Esophagus squamous epithelium (tissue), 5 donors: Measurements from ENCODE around the gene ZNF215. TPM values are rescaled to one million over a fixed set of nuclear protein-coding genes. Genes with fewer than 3 reads are reported as not detected.
"Not testable (repeated sequence)": the region's sequence is repeated elsewhere in the genome, so short reads cannot be mapped to it uniquely, and the experiment has no call there.

Source experiments
- DNase-seq: peaks from one replicate; lab custom pipeline; 2025; lab: John Stamatoyannopoulos, UW
- H3K27ac ChIP-seq, 4 donors: fragments of 200-600 bp; sonication (generic); one replicate each; pipeline ENCODE4 v1.5.1; 2016 to 2019; ENCODE audit warnings: mild to moderate bottlenecking in 1 of 4
- H3K27me3 ChIP-seq, 4 donors: fragments of 200-600 bp; sonication (generic); 1 replicate in 3 of 4; 2 replicates in 1 of 4; pipeline versions ENCODE4 v1.5.1 to v1.6.0; 2017 to 2021; ENCODE audit warnings: antibody characterized with exemption in 1 of 4
- H3K36me3 ChIP-seq, 3 donors: fragments of 200-600 bp; sonication (generic); one replicate each; pipeline ENCODE4 v1.5.1; 2016 to 2019
- H3K4me1 ChIP-seq, 3 donors: fragments of 200-600 bp; sonication (generic); one replicate each; pipeline ENCODE4 v1.5.1; 2017 to 2019
- H3K4me3 ChIP-seq, 4 donors: fragments of 200-600 bp; sonication (generic); 1 replicate in 3 of 4; 2 replicates in 1 of 4; pipeline ENCODE4 v1.5.1; 2016 to 2019; ENCODE audit warnings: mild to moderate bottlenecking in 2 of 4, moderate library complexity in 1 of 4
- H3K9me3 ChIP-seq, 3 donors: fragments of 200-600 bp; sonication (generic); one replicate each; pipeline ENCODE4 v1.5.1; 2016 to 2019
- POLR2A ChIP-seq, 4 donors: fragments of 450-650 bp; IDR thresholded peaks; one replicate each; pipeline ENCODE4 v1.6.1; 2017; ENCODE audit warnings: antibody characterized with exemption in 4 of 4, mild to moderate bottlenecking in 4 of 4, moderate library complexity in 3 of 4
- WGBS, 2 donors: methylation state at CpG; one replicate each; pipeline ENCODE4 v1.1.5; 2018; 5-methylcytosine and 5-hydroxymethylcytosine counted together
- intact Hi-C: fragments of 100-400 bp; cut with DNase I; formaldehyde crosslinking; loops from one replicate; pipeline ENCODE4 v1.15.0; 2022
- total RNA-seq, 4 donors: library from RNA; depleted of rRNA; stranded (reverse); fragments of >200 nt; gene quantifications; one replicate each; pipeline ENCODE4 v1.1.0, GENCODE V29; 2016
- TF ChIP-seq, protein P1 (sequence below), 6 experiments: fragments of 450-650 bp in 4 of 6; fragments of 200-600 bp in 2 of 6; sonication (generic) in 2 of 6; IDR thresholded peaks; one replicate each; pipeline ENCODE4 v1.5.1; 2016 to 2019; ENCODE audit warnings: antibody characterized with exemption in 6 of 6, mild to moderate bottlenecking in 4 of 6, moderate library complexity in 4 of 6
- donor health status: DM: yes; HTN: yes; CAD: no.

ZNF215 gene
- 1 to 10 TPM in 3 of 4 donors, under 1 TPM in 1; 0.91 to 3.2 (median 2.0) TPM for total RNA-seq

DNA sequence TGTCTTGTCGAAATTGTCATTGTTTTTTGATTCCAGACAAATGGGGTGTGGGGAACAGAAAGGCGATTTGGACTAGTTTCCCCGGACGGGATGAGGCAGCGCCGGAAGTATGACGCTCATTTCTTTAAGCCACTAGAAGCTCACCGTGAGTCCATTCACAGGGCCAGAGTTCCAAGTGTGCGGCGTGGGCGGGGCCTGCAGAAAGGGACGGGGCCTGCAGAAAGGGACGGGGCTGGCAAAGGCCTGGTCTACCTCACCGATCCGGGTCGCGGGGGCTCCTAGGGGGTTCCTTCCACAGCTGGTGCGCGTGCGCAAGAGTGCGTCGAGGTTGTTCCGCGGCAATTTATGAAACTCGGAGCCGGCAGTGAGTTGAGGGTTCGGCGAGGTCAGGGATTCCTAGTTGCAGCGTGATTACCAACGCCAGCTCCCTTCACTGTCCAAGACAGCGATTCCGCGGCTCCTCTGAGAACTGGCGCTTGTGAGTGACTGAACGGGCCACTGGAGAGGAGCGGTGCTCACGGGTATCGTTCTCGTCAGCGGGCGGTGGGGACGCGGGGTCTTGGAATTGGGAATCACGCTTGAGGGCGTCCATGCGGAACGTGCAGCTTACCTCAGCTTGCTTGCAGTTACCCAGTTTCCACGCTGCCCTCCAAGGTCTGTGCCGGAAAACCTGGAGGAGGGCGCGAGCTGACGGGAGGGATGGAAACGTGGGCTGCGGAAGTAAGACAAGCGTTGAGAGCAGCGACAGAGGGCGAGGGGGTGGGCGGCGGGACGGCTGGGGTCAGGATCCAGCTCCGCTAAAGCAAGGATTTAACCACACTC lies at the start of gene ZNF215:
ZNF215 (plus strand) TSS at position 219 of the 822 bp plus-strand sequence. CDS start 5,847 bp downstream, outside the sequence.
- Histone ChIP-seq H3K36me3 (no peaks in the 10 kb centered on the region), H3K4me3 (peak within 1 kb of the TSS; percentile 48 to 86 (median 60)), H3K4me1 (peaks cover 0 to 18% (median 4%) of the 10 kb centered on the region in 3 donors), H3K27me3 (peaks cover 0 to 11% (median 0%) of the 10 kb centered on the region in 4 donors), H3K27ac (peak within 1 kb of the TSS; percentile 53 to 78 (median 68)), H3K9me3 (no peaks in the 10 kb centered on the region)
- TF ChIP-seq POLR2A (IDR thresholded peaks at IDR 0.05), result no peak
- TF ChIP-seq, protein P1, sequence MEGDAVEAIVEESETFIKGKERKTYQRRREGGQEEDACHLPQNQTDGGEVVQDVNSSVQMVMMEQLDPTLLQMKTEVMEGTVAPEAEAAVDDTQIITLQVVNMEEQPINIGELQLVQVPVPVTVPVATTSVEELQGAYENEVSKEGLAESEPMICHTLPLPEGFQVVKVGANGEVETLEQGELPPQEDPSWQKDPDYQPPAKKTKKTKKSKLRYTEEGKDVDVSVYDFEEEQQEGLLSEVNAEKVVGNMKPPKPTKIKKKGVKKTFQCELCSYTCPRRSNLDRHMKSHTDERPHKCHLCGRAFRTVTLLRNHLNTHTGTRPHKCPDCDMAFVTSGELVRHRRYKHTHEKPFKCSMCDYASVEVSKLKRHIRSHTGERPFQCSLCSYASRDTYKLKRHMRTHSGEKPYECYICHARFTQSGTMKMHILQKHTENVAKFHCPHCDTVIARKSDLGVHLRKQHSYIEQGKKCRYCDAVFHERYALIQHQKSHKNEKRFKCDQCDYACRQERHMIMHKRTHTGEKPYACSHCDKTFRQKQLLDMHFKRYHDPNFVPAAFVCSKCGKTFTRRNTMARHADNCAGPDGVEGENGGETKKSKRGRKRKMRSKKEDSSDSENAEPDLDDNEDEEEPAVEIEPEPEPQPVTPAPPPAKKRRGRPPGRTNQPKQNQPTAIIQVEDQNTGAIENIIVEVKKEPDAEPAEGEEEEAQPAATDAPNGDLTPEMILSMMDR (IDR thresholded peaks at IDR 0.05), result no peak
- DNase-seq, result peak; percentile 4
- 1% methylated on average over 25 to 29 of the region's 61 CpGs for WGBS, 2 donors
- intact Hi-C loops, result no loop called here

DNA sequence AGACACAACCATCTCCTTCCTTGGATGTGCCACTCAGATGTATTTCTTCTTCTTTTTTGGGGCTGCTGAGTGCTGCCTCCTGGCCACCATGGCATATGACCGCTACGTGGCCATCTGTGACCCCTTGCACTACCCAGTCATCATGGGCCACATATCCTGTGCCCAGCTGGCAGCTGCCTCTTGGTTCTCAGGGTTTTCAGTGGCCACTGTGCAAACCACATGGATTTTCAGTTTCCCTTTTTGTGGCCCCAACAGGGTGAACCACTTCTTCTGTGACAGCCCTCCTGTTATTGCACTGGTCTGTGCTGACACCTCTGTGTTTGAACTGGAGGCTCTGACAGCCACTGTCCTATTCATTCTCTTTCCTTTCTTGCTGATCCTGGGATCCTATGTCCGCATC lies 49.3 kb upstream of the ZNF215 start:
- H3K27ac ChIP-seq, result no peak overlapping the region
- H3K4me3 ChIP-seq, result no peak overlapping the region
- H3K4me1 ChIP-seq, result no peaks in the 10 kb centered on the region
- no peaks in the 10 kb centered on the region for H3K36me3 ChIP-seq
- no peaks in the 10 kb centered on the region for H3K27me3 ChIP-seq
- 82 to 87% methylated on average over 3 of the region's 3 CpGs for WGBS, 2 donors
- intact Hi-C loops, result no loop called here
- no peak for DNase-seq
- no peaks in the 10 kb centered on the region for H3K9me3 ChIP-seq
- TF ChIP-seq, protein P1 (IDR thresholded peaks at IDR 0.05), result no peak
- no peak for TF ChIP-seq POLR2A (IDR thresholded peaks at IDR 0.05)

DNA sequence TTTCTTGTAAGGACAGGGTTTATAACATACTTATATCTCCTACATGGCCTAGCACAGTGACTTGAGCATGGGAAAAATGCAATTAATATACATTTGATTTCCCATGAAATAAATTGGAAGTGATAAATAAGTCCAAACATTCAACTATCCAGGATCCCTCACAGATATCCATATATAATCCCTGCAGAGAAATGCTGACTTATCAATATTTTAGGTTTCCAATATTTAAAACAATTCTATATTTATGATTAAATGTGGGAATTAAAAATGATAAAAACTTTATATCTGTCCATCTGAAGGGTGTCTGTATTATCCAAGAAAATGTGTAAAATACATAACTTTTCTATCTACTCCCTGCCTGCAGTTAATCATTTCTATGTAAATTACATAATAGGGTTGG lies 43.5 kb upstream of the ZNF215 start:
- Histone ChIP-seq H3K4me1 (no peaks in the 10 kb centered on the region), H3K27me3 (no peaks in the 10 kb centered on the region), H3K36me3 (no peaks in the 10 kb centered on the region), H3K27ac (no peak overlapping the region), H3K4me3 (no peak overlapping the region), H3K9me3 (no peaks in the 10 kb centered on the region)
- TF ChIP-seq, protein P1 (IDR thresholded peaks at IDR 0.05), result no peak
- no peak for TF ChIP-seq POLR2A (IDR thresholded peaks at IDR 0.05)
- intact Hi-C loops, result no loop called here
- DNase-seq, result no peak

DNA sequence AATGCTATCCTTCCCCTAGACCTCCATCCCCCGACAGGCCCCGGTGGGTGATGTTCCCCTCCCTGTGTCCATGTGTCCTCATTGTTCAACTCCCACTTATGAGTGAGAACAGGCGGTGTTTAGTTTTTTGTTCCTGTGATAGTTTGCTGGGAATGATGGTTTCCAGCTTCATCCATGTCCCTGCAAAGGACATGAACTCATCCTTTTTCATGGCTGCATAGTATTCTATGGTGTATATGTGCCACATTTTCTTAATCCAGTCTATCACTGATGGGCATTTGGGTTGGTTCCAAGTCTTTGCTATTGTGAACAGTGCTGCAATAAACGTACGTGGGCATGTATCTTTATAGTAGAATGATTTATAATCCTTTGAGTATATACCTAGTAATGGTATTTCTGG lies 38.5 kb upstream of the ZNF215 start:
- H3K9me3 ChIP-seq, H3K36me3 ChIP-seq, H3K4me3 ChIP-seq, DNase-seq, H3K4me1 ChIP-seq, H3K27me3 ChIP-seq, H3K27ac ChIP-seq, intact Hi-C loops: not testable (repeated sequence)
- WGBS, 2 donors, result 85 to 89% methylated on average over 5 of the region's 5 CpGs

DNA sequence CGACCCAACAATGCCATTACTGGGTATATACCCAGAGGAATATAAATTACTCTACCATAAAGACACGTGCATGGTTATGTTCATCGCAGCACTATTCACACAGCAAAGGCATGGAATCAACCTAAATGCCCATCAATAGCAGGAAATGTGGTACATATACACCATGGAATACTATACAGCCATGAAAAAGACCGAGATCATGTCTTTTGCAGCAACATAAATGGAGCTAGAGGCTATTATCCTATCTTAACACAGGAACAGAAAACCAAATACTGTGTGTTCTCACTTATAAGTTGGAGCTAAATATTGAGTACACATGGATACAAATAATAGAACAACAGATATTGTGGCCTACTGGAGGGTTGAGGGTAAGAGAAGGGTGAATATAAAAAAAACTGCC lies 37.4 kb upstream of the ZNF215 start:
- no peak overlapping the region for H3K27ac ChIP-seq
- TF ChIP-seq, protein P1 (IDR thresholded peaks at IDR 0.05), result no peak
- TF ChIP-seq POLR2A (IDR thresholded peaks at IDR 0.05), result no peak
- no peaks in the 10 kb centered on the region for H3K4me1 ChIP-seq
- DNase-seq, result no peak
- H3K4me3 ChIP-seq, result no peak overlapping the region
- no peaks in the 10 kb centered on the region for H3K9me3 ChIP-seq
- intact Hi-C loops, result no loop called here
- H3K36me3 ChIP-seq, result no peaks in the 10 kb centered on the region
- no peaks in the 10 kb centered on the region for H3K27me3 ChIP-seq
- WGBS, 2 donors, result 82 to 87% methylated on average over 4 of the region's 4 CpGs
